Measurements from ENCODE around the gene DOCK10. TPM values are rescaled to one million over a fixed set of nuclear protein-coding genes. Genes with fewer than 3 reads are reported as not detected.

DOCK10 gene
- total and polyA plus RNA-seq, 2 experiments from 2014 or later, result 1.1 to 3.2 TPM

GRCh38 chr2:224781400-224781799, 260.9 kb downstream of the DOCK10 start:
- Histone ChIP-seq H3K79me2 (no peaks in the 10 kb centered on the region), H3K9me3 (ENCODE audit: low read depth) (no peaks in the 10 kb centered on the region), H3K27me3 (no peaks in the 10 kb centered on the region), H3K9me2 (replicated peaks; ENCODE audit: insufficient read depth) (no peaks in the 10 kb centered on the region), H3K4me1 (ENCODE audit: insufficient read depth) (peaks cover 10% of the 10 kb centered on the region), H3K36me3 (replicated peaks; ENCODE audit: insufficient read depth, low read depth) (no peaks in the 10 kb centered on the region), H3K4me2 (no peak overlapping the region), H4K20me1 (ENCODE audit: insufficient read depth, poor library complexity, severe bottlenecking) (no peaks in the 10 kb centered on the region), H3K27ac (no peak overlapping the region), H3K4me3 (no peak overlapping the region), H2AFZ (no peak overlapping the region)
- DNase-seq (ENCODE audit: low spot score), result no peak
- TF ChIP-seq EZH2phosphoT487 (IDR thresholded peaks at IDR 0.05; ENCODE audit: low read depth, severe bottlenecking, unreplicated experiment) (no peak), EZH2 (IDR thresholded peaks at IDR 0.05; ENCODE audit: borderline replicate concordance) (no peak)
- TF ChIP-seq, protein P1, sequence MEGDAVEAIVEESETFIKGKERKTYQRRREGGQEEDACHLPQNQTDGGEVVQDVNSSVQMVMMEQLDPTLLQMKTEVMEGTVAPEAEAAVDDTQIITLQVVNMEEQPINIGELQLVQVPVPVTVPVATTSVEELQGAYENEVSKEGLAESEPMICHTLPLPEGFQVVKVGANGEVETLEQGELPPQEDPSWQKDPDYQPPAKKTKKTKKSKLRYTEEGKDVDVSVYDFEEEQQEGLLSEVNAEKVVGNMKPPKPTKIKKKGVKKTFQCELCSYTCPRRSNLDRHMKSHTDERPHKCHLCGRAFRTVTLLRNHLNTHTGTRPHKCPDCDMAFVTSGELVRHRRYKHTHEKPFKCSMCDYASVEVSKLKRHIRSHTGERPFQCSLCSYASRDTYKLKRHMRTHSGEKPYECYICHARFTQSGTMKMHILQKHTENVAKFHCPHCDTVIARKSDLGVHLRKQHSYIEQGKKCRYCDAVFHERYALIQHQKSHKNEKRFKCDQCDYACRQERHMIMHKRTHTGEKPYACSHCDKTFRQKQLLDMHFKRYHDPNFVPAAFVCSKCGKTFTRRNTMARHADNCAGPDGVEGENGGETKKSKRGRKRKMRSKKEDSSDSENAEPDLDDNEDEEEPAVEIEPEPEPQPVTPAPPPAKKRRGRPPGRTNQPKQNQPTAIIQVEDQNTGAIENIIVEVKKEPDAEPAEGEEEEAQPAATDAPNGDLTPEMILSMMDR (IDR thresholded peaks at IDR 0.05; ENCODE audit: poor library complexity), result no peak

GRCh38 chr2:224780823-224781222, 261.4 kb downstream of the DOCK10 start:
- Histone ChIP-seq H4K20me1 (ENCODE audit: insufficient read depth, poor library complexity, severe bottlenecking) (no peaks in the 10 kb centered on the region), H3K79me2 (no peaks in the 10 kb centered on the region), H2AFZ (no peak overlapping the region), H3K9me3 (ENCODE audit: low read depth) (no peaks in the 10 kb centered on the region), H3K27ac (no peak overlapping the region), H3K9me2 (replicated peaks; ENCODE audit: insufficient read depth) (no peaks in the 10 kb centered on the region), H3K4me3 (no peak overlapping the region), H3K27me3 (no peaks in the 10 kb centered on the region), H3K4me2 (no peak overlapping the region), H3K4me1 (ENCODE audit: insufficient read depth) (peaks cover 16% of the 10 kb centered on the region), H3K36me3 (replicated peaks; ENCODE audit: insufficient read depth, low read depth) (no peaks in the 10 kb centered on the region)
- TF ChIP-seq, protein P1 (IDR thresholded peaks at IDR 0.05; ENCODE audit: poor library complexity), result no peak
- TF ChIP-seq EZH2phosphoT487 (IDR thresholded peaks at IDR 0.05; ENCODE audit: low read depth, severe bottlenecking, unreplicated experiment) (no peak), EZH2 (IDR thresholded peaks at IDR 0.05; ENCODE audit: borderline replicate concordance) (no peak)
- WGBS (ENCODE audit: low lambda C conversion rate, missing lambda C conversion rate), result 91% methylated on average over 7 of the region's 7 CpGs
- no peak for DNase-seq (ENCODE audit: low spot score)

GRCh38 chr2:224780106-224780505, 262.2 kb downstream of the DOCK10 start:
- Histone ChIP-seq H3K9me3 (ENCODE audit: low read depth) (no peaks in the 10 kb centered on the region), H2AFZ (no peak overlapping the region), H3K36me3 (replicated peaks; ENCODE audit: insufficient read depth, low read depth) (no peaks in the 10 kb centered on the region), H3K4me1 (ENCODE audit: insufficient read depth) (peaks cover 23% of the 10 kb centered on the region), H3K79me2 (no peaks in the 10 kb centered on the region), H3K9me2 (replicated peaks; ENCODE audit: insufficient read depth) (no peaks in the 10 kb centered on the region), H4K20me1 (ENCODE audit: insufficient read depth, poor library complexity, severe bottlenecking) (no peaks in the 10 kb centered on the region), H3K27ac (no peak overlapping the region), H3K4me2 (no peak overlapping the region), H3K4me3 (no peak overlapping the region), H3K27me3 (no peaks in the 10 kb centered on the region)
- DNase-seq (ENCODE audit: low spot score), result no peak
- WGBS (ENCODE audit: low lambda C conversion rate, missing lambda C conversion rate), result 74% methylated on average over 2 of the region's 2 CpGs
- TF ChIP-seq EZH2phosphoT487 (IDR thresholded peaks at IDR 0.05; ENCODE audit: low read depth, severe bottlenecking, unreplicated experiment), result no peak
- no peak for TF ChIP-seq EZH2 (IDR thresholded peaks at IDR 0.05; ENCODE audit: borderline replicate concordance)

GRCh38 chr2:224778474-224778877, 263.8 kb downstream of the DOCK10 start:
- Histone ChIP-seq H3K79me2 (no peaks in the 10 kb centered on the region), H3K4me2 (no peak overlapping the region), H3K9me3 (ENCODE audit: low read depth) (no peaks in the 10 kb centered on the region), H2AFZ (no peak overlapping the region), H4K20me1 (ENCODE audit: insufficient read depth, poor library complexity, severe bottlenecking) (no peaks in the 10 kb centered on the region), H3K36me3 (replicated peaks; ENCODE audit: insufficient read depth, low read depth) (no peaks in the 10 kb centered on the region), H3K4me3 (no peak overlapping the region), H3K27ac (no peak overlapping the region), H3K27me3 (no peaks in the 10 kb centered on the region), H3K9me2 (replicated peaks; ENCODE audit: insufficient read depth) (no peaks in the 10 kb centered on the region), H3K4me1 (ENCODE audit: insufficient read depth) (peaks cover 24% of the 10 kb centered on the region)
- DNase-seq (ENCODE audit: low spot score), result peak; percentile 47
- WGBS (ENCODE audit: low lambda C conversion rate, missing lambda C conversion rate), result 34% methylated on average over 3 of the region's 3 CpGs
- TF ChIP-seq, protein P1 (IDR thresholded peaks at IDR 0.05; ENCODE audit: poor library complexity), result peak; percentile 88
- no peak for TF ChIP-seq EZH2phosphoT487 (IDR thresholded peaks at IDR 0.05; ENCODE audit: low read depth, severe bottlenecking, unreplicated experiment)
